ENCODE data around the gene CHPF2.

CHPF2 gene

GRCh38 chr7:151204383-151205032, 27.8 kb upstream of the CHPF2 start:
- DNase-seq (ENCODE audit: low spot score): no peak

- no peak for DNase-seq (ENCODE audit: low spot score)
These were observed 26.6 kb upstream of the CHPF2 start for GRCh38 chr7:151205730-151206129.

- peak; percentile 23 for DNase-seq (ENCODE audit: low spot score)
These were observed 25.4 kb upstream of the CHPF2 start for GRCh38 chr7:151206914-151207313.

GRCh38 chr7:151207315-151207714, 25.0 kb upstream of the CHPF2 start:
- DNase-seq (ENCODE audit: low spot score): no peak

GRCh38 chr7:151207804-151208203, 24.5 kb upstream of the CHPF2 start:
- DNase-seq (ENCODE audit: low spot score): no peak

GRCh38 chr7:151208253-151208862, 23.9 kb upstream of the CHPF2 start:
- no peak for DNase-seq (ENCODE audit: low spot score)

- no peak for DNase-seq (ENCODE audit: low spot score)
These were observed 22.7 kb upstream of the CHPF2 start for GRCh38 chr7:151209588-151209987.

- no peak for DNase-seq (ENCODE audit: low spot score)
These were observed 22.0 kb upstream of the CHPF2 start, which contains the start of gene H2BK1 for GRCh38 chr7:151210087-151210854. TSS of gene H2BK1 (minus strand) at chr7:151210488. CDS start at chr7:151210318, 170 bp downstream.

GRCh38 chr7:151211155-151211772, 21.0 kb upstream of the CHPF2 start:
- no peak for DNase-seq (ENCODE audit: low spot score)

- DNase-seq (ENCODE audit: low spot score): no peak
These were observed 19.7 kb upstream of the CHPF2 start for GRCh38 chr7:151212626-151213025.

- DNase-seq (ENCODE audit: low spot score): no peak
These were observed 18.5 kb upstream of the CHPF2 start for GRCh38 chr7:151213826-151214225.

- no peak for DNase-seq (ENCODE audit: low spot score)
These were observed 16.9 kb upstream of the CHPF2 start for GRCh38 chr7:151215396-151215795.

- no peak for DNase-seq (ENCODE audit: low spot score)
These were observed 14.1 kb upstream of the CHPF2 start for GRCh38 chr7:151218170-151218569.

- DNase-seq (ENCODE audit: low spot score): no peak
These were observed 8.6 kb upstream of the CHPF2 start for GRCh38 chr7:151223728-151224127.

GRCh38 chr7:151225948-151226510, 6.3 kb upstream of the CHPF2 start:
- DNase-seq (ENCODE audit: low spot score): no peak

- no peak for DNase-seq (ENCODE audit: low spot score)
These were observed 5.8 kb upstream of the CHPF2 start for GRCh38 chr7:151226560-151226874.

GRCh38 chr7:151226875-151227782, 5.2 kb upstream of the CHPF2 start, which contains the start of gene ABCF2:
TSS of gene ABCF2 (minus strand) at chr7:151227205. CDS start at chr7:151226458, 747 bp downstream.
- peak; percentile 97 for DNase-seq (ENCODE audit: low spot score)

GRCh38 chr7:151228024-151228866, 4.0 kb upstream of the CHPF2 start:
- DNase-seq (ENCODE audit: low spot score): no peak

- no peak for DNase-seq (ENCODE audit: low spot score)
These were observed 3.0 kb upstream of the CHPF2 start for GRCh38 chr7:151229249-151229648.

- no peak for DNase-seq (ENCODE audit: low spot score)
These were observed 1.2 kb upstream of the CHPF2 start for GRCh38 chr7:151231080-151231479.
